Activated T-helper 1 cell treated with anti-CD3 and anti-CD28 coated beads, Interleukin-12 subunit alpha, Interleukin-12 subunit beta, Interleukin-2, Interleukin-4 antibody, amounts not matched to agents 30 ng/mL and 10 ng/mL and 1 ng/mL, durations not matched to agents 14 hours and 24 hours and 36 hours (primary cell): Measurements from ENCODE around the gene PHPT1. TPM values are rescaled to one million over a fixed set of nuclear protein-coding genes. Genes with fewer than 3 reads are reported as not detected.
"Not testable (repeated sequence)": the region's sequence is repeated elsewhere in the genome, so short reads cannot be mapped to it uniquely, and the experiment has no call there.

Experiments
- DNase-seq: peaks from one replicate; pipeline ENCODE4 v3.0.0; 2021; ENCODE audit warnings: low spot score
- H3K27ac Mint-ChIP-seq: one replicate; pipeline ENCODE4 v1.8.0; 2021; ENCODE audit warnings: mild to moderate bottlenecking, mixed read lengths
- H3K27me3 Mint-ChIP-seq: one replicate; pipeline ENCODE4 v1.8.0; 2022; ENCODE audit warnings: mild to moderate bottlenecking, moderate library complexity, mixed read lengths; ENCODE audit not compliant: insufficient read depth
- H3K36me3 Mint-ChIP-seq: one replicate; pipeline ENCODE4 v1.8.0; 2021; ENCODE audit warnings: low read depth, mixed read lengths
- H3K4me1 Mint-ChIP-seq: one replicate; pipeline ENCODE4 v1.8.0; 2021; ENCODE audit warnings: low read depth, mixed read lengths
- H3K4me3 Mint-ChIP-seq: one replicate; pipeline ENCODE4 v1.8.0; 2021; ENCODE audit warnings: mild to moderate bottlenecking, moderate library complexity, mixed read lengths
- H3K9me3 Mint-ChIP-seq: one replicate; pipeline ENCODE4 v1.8.0; 2021; ENCODE audit warnings: mixed read lengths
- intact Hi-C: fragments of 100-400 bp; cut with micrococcal nuclease; formaldehyde crosslinking; loops from one replicate; pipeline ENCODE4 v1.15.1; 2024
- total RNA-seq: library from RNA; stranded (reverse); gene quantifications from 2 replicates; pipeline ENCODE4 v1.2.3, GENCODE V29; 2022

PHPT1 gene
- total RNA-seq, 1 donor from 2014 or later, result 139 TPM

DNA sequence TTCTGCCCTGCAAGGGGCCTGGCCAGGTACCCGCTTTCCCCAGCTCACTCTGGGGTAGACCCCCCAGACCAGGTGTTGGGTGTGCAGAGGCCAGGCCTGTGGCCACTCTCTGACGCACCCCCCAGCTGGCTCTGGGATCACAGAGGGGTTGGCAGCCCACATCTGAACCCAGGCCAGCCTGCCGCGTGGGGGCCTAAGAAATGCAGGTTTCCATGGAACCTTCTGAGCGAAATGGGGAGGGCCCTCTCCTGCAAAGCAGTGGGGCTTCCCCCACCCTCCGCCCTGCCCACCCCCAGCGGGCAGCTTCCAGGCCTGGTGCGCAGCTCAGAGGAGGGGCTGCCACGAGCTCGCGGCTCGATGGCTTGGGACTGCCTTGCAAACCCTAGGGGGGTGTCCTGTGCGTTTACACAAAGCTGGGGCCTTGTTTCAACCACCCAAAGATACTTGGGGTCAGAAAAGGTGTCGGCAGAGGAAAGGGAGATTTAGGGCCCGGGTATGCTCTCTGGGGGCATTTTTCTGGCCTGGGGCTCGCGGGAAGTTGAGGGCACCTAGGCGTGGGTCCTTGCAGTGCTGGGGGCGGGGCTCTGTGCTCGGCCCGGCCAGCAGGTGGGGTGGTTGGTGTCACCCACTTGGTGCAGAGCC lies 5.9 kb upstream of the PHPT1 start:
- not testable (repeated sequence) for H3K4me1 Mint-ChIP-seq
- intact Hi-C loops, result loop anchor here (2.0 kb wide), 3 partner anchors 36 to 192 kb away; partner anchors contain the start of genes PAXX and RABL6

DNA sequence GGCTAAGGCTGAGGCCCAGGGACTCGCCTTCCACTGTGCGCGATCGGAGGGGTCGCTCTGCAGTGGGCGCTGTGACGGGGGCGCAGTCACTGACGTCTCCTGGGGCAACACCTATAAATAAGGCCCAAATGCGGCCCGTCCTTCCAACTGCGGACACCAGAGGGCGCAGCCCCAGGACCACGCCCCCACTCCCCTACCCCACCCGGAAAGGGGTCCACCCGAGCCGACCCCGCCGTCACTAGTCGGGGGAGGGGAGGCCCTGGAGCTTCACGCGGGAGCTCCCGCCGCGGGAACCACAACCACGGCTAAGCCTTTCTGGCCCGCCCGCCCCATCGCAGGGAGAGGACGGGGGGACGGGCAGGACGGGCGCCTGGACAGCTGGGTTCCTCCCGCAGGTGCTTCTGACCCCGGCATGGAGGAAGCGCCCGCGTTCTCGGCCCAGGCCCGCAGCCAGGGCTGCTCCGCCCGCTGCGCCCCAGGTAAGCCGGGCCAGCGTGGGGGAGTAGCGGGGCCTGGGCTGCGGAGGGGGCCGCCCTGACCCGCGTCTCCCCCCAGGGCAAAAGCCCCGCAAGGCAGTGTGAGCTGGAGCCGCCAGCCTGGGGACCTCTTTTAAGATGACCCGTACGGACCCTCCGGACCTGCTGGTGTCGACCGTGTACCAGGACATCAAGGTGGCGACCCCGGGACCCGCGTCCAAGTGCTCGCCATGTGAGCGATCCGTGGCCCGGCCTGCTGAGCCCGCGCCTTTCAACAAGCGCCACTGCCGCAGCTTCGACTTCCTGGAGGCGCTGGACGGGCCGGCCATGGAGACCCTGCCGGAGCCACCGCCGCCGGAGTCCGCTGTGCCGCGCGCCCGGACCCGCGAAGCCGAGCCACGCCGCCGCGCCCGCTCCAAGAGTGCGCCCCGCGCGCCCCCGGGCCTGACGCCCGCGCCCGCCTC lies 5.1 kb upstream of the PHPT1 start:
- DNase-seq, result peak; percentile 50
- H3K4me3 Mint-ChIP-seq, result peak overlapping the region; percentile 65
- not testable (repeated sequence) for H3K27me3 Mint-ChIP-seq, H3K4me1 Mint-ChIP-seq, H3K9me3 Mint-ChIP-seq, H3K36me3 Mint-ChIP-seq
- peak overlapping the region; percentile 48 for H3K27ac Mint-ChIP-seq
- intact Hi-C loops, result loop anchor here (2.0 kb wide), 3 partner anchors 37 to 191 kb away; partner anchors contain the start of genes PAXX and RABL6

More for the DNA sequence above, 5.9 kb upstream of the PHPT1 start:
- H3K9me3 Mint-ChIP-seq, H3K27me3 Mint-ChIP-seq, H3K36me3 Mint-ChIP-seq, DNase-seq: not testable (repeated sequence)
- peak overlapping the region; percentile 65 for H3K4me3 Mint-ChIP-seq
- peak overlapping the region; percentile 48 for H3K27ac Mint-ChIP-seq

DNA sequence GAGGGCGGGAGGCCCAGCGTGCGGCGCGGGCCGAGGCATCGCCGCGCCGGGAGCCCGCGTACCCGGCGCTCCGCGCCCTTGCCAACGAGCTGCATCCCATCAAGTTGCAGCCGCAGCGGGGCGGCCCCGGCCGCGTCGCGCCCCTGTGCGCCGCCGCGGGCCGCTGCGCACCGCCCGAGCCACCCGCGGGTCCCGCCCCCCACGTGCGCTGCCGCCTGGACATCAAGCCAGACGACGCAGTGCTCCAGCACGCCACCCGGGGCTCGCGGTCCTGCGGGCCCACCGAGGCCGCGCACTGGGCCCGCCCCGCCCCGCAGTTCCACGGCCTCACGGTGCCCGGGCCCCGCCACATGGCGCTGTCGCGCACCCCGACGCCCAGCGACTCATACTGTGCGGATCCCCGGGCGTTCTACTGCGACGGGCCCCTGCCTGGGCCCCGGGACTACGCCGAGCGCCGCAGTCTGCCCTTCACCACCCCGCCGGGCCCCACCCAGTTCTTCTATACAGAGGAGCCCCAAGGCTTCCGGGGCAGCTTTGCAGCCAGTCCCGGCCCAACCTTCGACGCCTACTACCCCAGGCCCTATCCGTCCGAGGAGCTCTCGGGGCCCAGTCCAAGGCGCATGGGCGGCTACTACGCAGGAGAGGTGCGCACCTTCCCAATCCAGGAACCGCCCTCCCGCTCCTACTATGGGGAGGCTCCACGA lies 4.3 kb upstream of the PHPT1 start:
- no peak for DNase-seq
- peak overlapping the region; percentile 52 for H3K27ac Mint-ChIP-seq
- H3K4me3 Mint-ChIP-seq, result no peak overlapping the region
- intact Hi-C loops, result loop anchor here (5.0 kb wide), 2 partner anchors 118 to 202 kb away; partner anchors contain the start of gene NPDC1
- no peaks in the 10 kb centered on the region for H3K4me1 Mint-ChIP-seq
- peaks cover 8% of the 10 kb centered on the region for H3K36me3 Mint-ChIP-seq
- H3K27me3 Mint-ChIP-seq, result peaks cover 6% of the 10 kb centered on the region
- no peaks in the 10 kb centered on the region for H3K9me3 Mint-ChIP-seq

DNA sequence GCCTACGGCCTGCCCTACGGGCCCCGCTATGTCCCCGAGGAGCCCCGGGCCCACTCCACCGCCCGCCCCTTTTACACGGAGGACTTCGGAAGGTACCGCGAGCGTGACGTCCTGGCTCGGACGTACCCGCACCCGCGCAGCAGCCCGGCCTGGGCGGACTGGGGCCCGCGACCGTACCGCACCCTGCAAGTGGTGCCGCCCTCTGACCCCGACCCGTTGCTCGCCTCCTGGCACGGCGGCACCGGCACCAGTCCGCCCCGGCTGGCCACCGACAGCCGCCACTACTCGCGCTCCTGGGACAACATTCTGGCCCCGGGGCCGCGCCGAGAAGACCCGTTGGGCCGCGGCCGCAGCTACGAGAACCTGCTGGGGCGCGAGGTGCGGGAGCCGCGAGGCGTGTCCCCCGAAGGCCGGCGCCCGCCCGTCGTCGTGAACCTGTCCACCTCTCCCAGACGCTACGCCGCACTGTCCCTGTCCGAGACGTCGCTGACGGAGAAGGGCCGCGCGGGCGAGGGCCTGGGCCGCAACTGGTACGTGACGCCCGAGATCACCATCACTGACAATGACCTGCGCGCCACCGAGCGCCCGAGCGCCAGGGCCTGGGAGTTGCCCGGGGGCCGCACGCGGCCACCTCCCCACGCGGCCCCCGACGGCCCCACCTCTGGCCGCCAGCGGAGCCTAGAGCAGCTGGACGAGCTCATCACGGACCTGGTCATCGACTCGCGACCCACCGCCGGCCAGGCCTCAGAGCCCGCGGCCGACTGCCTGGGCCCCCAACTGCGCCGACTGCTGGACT lies 3.5 kb upstream of the PHPT1 start:
- intact Hi-C loops, result loop anchor here (5.0 kb wide), 2 partner anchors 118 to 202 kb away; partner anchors contain the start of gene NPDC1
- Mint-ChIP-seq H3K27ac (peak overlapping the region; percentile 52), H3K4me1 (no peaks in the 10 kb centered on the region), H3K36me3 (peaks cover 6% of the 10 kb centered on the region), H3K27me3 (peaks cover 6% of the 10 kb centered on the region), H3K9me3 (no peaks in the 10 kb centered on the region), H3K4me3 (no peak overlapping the region)
- no peak for DNase-seq

DNA sequence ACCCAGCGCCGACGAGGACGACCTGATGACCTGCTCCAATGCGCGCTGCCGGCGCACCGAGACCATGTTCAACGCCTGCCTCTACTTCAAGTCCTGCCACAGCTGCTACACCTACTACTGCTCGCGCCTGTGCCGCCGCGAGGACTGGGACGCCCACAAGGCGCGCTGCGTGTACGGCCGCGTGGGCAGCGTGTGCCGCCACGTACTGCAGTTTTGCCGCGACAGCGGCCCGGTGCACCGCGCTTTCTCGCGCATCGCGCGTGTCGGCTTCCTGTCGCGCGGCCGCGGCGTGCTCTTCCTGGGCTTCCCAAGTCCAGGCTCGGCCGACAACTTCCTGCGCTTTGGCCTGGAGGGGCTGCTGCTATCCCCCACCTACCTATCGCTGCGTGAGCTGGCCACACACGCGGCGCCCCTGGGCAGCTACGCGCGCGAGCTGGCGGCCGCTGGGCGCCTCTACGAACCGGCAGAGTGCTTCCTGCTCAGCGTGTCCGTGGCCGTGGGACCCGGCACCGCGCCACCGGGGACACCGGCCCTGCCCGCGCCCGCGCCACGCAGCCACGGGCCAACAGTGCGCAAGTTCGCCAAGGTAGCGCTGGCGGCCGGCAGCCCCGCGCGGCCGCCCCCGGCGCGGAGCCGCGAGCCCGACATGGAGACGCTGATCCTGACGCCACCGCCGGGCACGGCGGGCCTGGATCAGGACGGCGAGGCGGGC lies 2.7 kb upstream of the PHPT1 start:
- H3K4me1 Mint-ChIP-seq, result no peaks in the 10 kb centered on the region
- H3K9me3 Mint-ChIP-seq, result no peaks in the 10 kb centered on the region
- DNase-seq, result no peak
- peak overlapping the region; percentile 58 for H3K27ac Mint-ChIP-seq
- H3K27me3 Mint-ChIP-seq, result peaks cover 6% of the 10 kb centered on the region
- peaks cover 6% of the 10 kb centered on the region for H3K36me3 Mint-ChIP-seq
- peak overlapping the region; percentile 39 for H3K4me3 Mint-ChIP-seq
- intact Hi-C loops, result loop anchor here (1.0 to 5.0 kb wide), 3 partner anchors 55 to 201 kb away; partner anchors contain the start of genes NPDC1 and TMEM141

DNA sequence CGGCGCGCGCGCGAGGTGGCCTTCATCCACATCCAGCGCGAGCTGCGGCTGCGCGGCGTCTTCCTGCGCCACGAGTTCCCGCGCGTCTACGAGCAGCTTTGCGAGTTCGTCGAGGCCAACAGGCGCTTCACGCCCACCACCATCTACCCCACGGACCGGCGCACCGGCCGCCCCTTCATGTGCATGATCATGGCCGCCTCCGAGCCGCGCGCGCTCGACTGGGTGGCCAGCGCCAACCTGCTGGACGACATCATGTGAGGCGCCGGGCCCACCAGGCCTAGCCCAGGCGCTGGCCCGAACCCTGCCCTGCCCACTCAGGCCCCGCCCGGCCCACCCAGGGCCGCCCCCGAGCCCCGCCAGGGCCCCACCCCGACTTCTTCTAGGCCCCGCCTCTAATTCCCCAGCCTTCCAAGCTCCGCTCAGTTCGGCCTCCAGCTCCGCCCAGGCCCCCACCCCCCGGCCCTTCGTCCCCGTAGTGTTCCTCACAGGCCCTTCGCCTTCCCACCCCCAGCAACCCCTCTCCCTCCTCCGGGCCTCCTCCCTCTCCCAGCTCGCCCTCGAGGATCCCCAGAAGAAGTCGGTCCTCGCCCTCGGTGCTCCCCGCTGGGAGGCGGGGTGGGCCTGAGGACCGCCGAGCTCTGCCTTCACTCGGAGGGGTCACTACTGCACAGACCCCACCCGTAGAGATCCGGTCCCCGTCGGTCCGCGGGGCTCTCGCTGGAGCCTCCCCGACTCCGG lies 2.0 kb upstream of the PHPT1 start:
- H3K9me3 Mint-ChIP-seq, result no peaks in the 10 kb centered on the region
- H3K27me3 Mint-ChIP-seq, result peaks cover 6% of the 10 kb centered on the region
- intact Hi-C loops, result loop anchor here (1.0 to 5.0 kb wide), 3 partner anchors 56 to 200 kb away; partner anchors contain the start of genes NPDC1 and TMEM141
- peaks cover 6% of the 10 kb centered on the region for H3K36me3 Mint-ChIP-seq
- DNase-seq, result no peak
- H3K4me1 Mint-ChIP-seq, result no peaks in the 10 kb centered on the region
- H3K27ac Mint-ChIP-seq, result peak overlapping the region; percentile 90
- H3K4me3 Mint-ChIP-seq, result peak overlapping the region; percentile 94

DNA sequence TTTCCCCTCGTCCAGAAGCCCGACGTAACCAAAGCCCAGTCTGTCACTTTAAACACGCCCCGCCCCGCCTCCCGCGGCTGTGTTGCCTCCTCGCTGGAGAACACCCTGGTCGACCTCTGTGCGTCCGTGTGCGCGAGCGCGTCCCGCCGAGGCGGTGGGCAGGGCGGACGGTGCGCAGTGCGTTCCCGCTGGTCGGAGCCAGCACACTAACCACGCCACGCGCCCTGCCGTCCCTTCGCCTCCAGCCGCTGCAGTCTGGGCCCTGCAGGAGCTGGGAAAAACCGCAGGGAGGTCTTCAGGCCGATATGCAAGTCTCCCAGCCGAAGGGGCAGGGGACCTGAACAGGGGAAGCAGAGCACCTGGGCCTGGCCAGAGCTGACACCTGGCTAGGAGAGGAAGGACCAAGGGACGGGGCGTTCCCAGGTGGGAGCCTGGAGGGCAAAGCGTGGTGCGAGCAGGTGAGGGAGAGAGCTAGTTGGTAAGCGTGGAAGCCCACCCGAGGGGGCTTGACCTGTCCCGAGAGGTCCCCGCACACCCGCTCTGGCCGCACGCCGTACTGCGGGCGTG lies 1.3 kb upstream of the PHPT1 start:
- intact Hi-C loops, result loop anchor here (1.0 to 5.0 kb wide), 5 partner anchors 57 to 375 kb away; partner anchors contain the start of genes NPDC1, RNF208, SEC16A and TMEM141
- H3K9me3 Mint-ChIP-seq, result no peaks in the 10 kb centered on the region
- peak overlapping the region; percentile 94 for H3K4me3 Mint-ChIP-seq
- H3K27ac Mint-ChIP-seq, result peak overlapping the region; percentile 90
- H3K27me3 Mint-ChIP-seq, result peaks cover 6% of the 10 kb centered on the region
- peaks cover 7% of the 10 kb centered on the region for H3K36me3 Mint-ChIP-seq
- H3K4me1 Mint-ChIP-seq, result no peaks in the 10 kb centered on the region
- peak; percentile 81 for DNase-seq

DNA sequence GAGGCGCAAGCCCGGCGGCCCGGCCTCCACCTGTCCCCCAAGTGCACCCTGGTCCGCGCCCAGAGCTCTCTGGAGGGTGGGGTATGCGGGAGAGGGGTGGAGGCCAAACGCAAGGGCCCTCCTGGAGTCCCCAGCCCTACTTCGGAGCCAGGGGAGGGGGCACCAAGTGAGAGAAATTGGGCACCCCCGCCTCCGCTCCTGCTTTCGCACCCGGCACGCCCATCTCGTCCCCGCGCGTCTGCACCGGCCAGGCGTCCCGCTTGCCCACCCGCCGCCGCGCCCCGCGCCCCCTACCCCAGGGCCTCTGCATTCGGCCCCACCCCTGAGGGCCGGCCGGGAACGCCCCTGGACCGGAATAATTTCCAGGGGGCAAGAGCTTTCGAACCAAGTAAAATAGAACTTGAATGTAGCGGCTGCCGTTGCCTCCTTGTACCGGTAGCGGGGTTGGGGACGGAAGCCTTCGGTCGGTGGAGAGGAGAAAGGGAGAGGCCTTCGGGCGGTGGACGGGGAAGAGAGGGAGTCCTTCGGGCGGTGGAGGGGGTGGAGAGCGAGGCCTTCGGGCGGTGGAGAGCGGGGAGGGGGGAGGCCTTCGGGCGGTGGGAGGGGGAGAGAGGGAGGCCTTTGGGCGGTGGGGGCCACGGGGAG lies 694 bp upstream of the PHPT1 start:
- H3K27me3 Mint-ChIP-seq, result peaks cover 6% of the 10 kb centered on the region
- DNase-seq, result peak; percentile 29
- H3K27ac Mint-ChIP-seq, result peak overlapping the region; percentile 88
- peak overlapping the region; percentile 94 for H3K4me3 Mint-ChIP-seq
- no peaks in the 10 kb centered on the region for H3K9me3 Mint-ChIP-seq
- no peaks in the 10 kb centered on the region for H3K4me1 Mint-ChIP-seq
- H3K36me3 Mint-ChIP-seq, result peaks cover 7% of the 10 kb centered on the region
- intact Hi-C loops, result loop anchor here (1.0 to 5.0 kb wide), 10 partner anchors 18 to 374 kb away; partner anchors contain the start of genes EDF1, NPDC1, RABL6 and RNF208

DNA sequence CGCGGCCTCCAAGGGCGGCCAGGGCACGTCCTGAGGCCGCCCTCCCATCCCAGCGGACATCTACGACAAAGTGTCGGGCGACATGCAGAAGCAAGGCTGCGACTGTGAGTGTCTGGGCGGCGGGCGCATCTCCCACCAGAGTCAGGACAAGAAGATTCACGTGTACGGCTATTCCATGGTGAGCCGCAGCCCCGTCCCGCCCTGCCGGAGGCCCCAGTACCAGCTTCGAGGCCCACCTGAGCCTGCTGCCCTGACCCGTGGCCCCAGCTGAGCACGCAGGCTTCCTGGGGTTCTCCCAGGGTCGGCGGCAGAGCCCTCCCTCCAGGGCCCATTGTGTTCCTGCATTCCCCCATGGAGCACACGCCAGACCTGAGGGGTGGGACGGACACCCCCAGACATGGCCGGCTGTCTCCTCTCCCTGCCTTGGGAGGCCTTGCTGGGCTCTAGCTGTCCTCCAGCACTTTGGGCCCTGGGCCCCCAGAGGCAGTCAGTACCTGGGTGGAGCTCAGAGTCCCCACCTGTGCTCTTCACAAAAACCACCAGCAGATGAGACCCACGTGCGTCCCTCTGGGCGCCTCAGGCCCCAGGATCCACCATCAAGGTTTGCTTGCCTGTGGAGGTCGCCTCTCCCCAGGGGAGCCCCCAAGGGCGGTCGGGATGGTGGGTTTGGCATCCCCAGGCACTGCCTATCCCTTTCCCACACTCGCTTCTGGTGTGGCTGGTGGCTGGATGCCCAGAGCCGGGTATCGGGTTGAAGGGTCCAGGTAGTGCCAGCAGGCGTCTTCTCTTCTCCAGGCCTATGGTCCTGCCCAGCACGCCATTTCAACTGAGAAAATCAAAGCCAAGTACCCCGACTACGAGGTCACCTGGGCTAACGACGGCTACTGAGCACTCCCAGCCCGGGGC lies 1.0 kb downstream of the PHPT1 start:
- intact Hi-C loops, result loop anchor here (1.0 to 5.0 kb wide), 10 partner anchors 16 to 373 kb away; partner anchors contain the start of genes EDF1, NPDC1, RABL6 and RNF208
- H3K27me3 Mint-ChIP-seq, result peaks cover 6% of the 10 kb centered on the region
- H3K27ac Mint-ChIP-seq, result peak overlapping the region; percentile 86
- H3K4me3 Mint-ChIP-seq, result peak overlapping the region; percentile 94
- no peaks in the 10 kb centered on the region for H3K9me3 Mint-ChIP-seq
- DNase-seq, result no peak
- no peaks in the 10 kb centered on the region for H3K4me1 Mint-ChIP-seq
- H3K36me3 Mint-ChIP-seq, result peaks cover 7% of the 10 kb centered on the region
